WTC11 (cell line): ENCODE results near the gene NME5. TPM values are rescaled to one million over a fixed set of nuclear protein-coding genes. Genes with fewer than 3 reads are reported as not detected.

Source experiments
- ATAC-seq: fragments of 200-7000 bp; cut with Tn5 transposase; 2 replicates; pipeline ENCODE4 v1.10.0; 2021; ENCODE audit warnings: mild to moderate bottlenecking, moderate library complexity
- CTCF ChIA-PET: fragments of 300-600 bp; sonication (Branson Sonifier 250); formaldehyde crosslinking; loops from one replicate; lab custom pipeline; 2021; ENCODE audit warnings: antibody characterized with exemption; lab: Charles Lee
- POLR2A ChIA-PET: fragments of 350-600 bp; sonication (Branson Sonifier 250); formaldehyde crosslinking; loops from one replicate; lab custom pipeline; 2021; ENCODE audit warnings: antibody characterized with exemption; lab: Charles Lee
- DNase-seq: peaks from one replicate; pipeline ENCODE4 v3.0.0; 2021; ENCODE audit warnings: low spot score
- H3K27ac Mint-ChIP-seq: 2 replicates; pipeline ENCODE4 v1.8.0; 2021; ENCODE audit warnings: mixed read lengths
- H3K27me3 Mint-ChIP-seq: 2 replicates; pipeline ENCODE4 v1.8.0; 2021; ENCODE audit warnings: low read depth, mild to moderate bottlenecking, moderate library complexity, mixed read lengths
- H3K36me3 Mint-ChIP-seq: 2 replicates; pipeline ENCODE4 v1.8.0; 2021; ENCODE audit warnings: mixed read lengths
- H3K4me1 Mint-ChIP-seq: 2 replicates; pipeline ENCODE4 v1.8.0; 2022; ENCODE audit warnings: mixed read lengths
- H3K4me3 Mint-ChIP-seq: 2 replicates; pipeline ENCODE4 v1.8.0; 2021; ENCODE audit warnings: mild to moderate bottlenecking, moderate library complexity, mixed read lengths
- H3K9me3 Mint-ChIP-seq: 2 replicates; pipeline ENCODE4 v1.8.0; 2021; ENCODE audit warnings: mixed read lengths
- ATF3 ChIP-seq: sonication (generic); formaldehyde crosslinking; conservative IDR thresholded peaks from 2 replicates; pipeline ENCODE4 v1.8.1; 2022; ENCODE audit warnings: mild to moderate bottlenecking, missing genetic modification reagents
- CDX4 ChIP-seq: fragments of 250-450 bp; sonication (Bioruptor Pico); IDR thresholded peaks from 2 replicates; pipeline ENCODE4 v1.9.0; 2021; ENCODE audit warnings: moderate library complexity, mild to moderate bottlenecking, inconsistent platforms, borderline replicate concordance
- E2F4 ChIP-seq: sonication (generic); formaldehyde crosslinking; IDR thresholded peaks from 2 replicates; pipeline ENCODE4 v1.8.1; 2022; ENCODE audit warnings: low read depth, mild to moderate bottlenecking, moderate library complexity, missing genetic modification reagents, borderline replicate concordance
- EMX1 ChIP-seq: fragments of 250-450 bp; sonication (Bioruptor Pico); IDR thresholded peaks from 2 replicates; pipeline ENCODE4 v1.8.0; 2021; ENCODE audit warnings: mild to moderate bottlenecking
- IRF2 ChIP-seq: sonication (generic); formaldehyde crosslinking; IDR thresholded peaks from 2 replicates; pipeline ENCODE4 v1.8.0; 2022; ENCODE audit warnings: low read depth, missing genetic modification reagents, borderline replicate concordance
- MAX ChIP-seq: sonication (generic); formaldehyde crosslinking; IDR thresholded peaks from 2 replicates; pipeline ENCODE4 v1.8.0; 2022; ENCODE audit warnings: mild to moderate bottlenecking, missing genetic modification reagents
- TCF7 ChIP-seq: sonication (generic); formaldehyde crosslinking; IDR thresholded peaks from 2 replicates; pipeline ENCODE4 v1.8.0; 2022; ENCODE audit warnings: mild to moderate bottlenecking, low read depth, missing genetic modification reagents, moderate library complexity
- USF1 ChIP-seq: sonication (generic); formaldehyde crosslinking; IDR thresholded peaks from 2 replicates; pipeline ENCODE4 v1.8.0; 2022; ENCODE audit warnings: mild to moderate bottlenecking, missing genetic modification reagents
- ZNF121 ChIP-seq: sonication (generic); formaldehyde crosslinking; IDR thresholded peaks from 2 replicates; pipeline ENCODE4 v1.8.0; 2023; ENCODE audit warnings: missing genetic modification reagents
- ZNF317 ChIP-seq: sonication (generic); formaldehyde crosslinking; IDR thresholded peaks from 2 replicates; pipeline ENCODE4 v1.8.1; 2023; ENCODE audit warnings: low read depth, mild to moderate bottlenecking, moderate library complexity, missing genetic modification reagents, borderline replicate concordance
- ZNF416 ChIP-seq: fragments of 250-450 bp; sonication (Bioruptor Pico); IDR thresholded peaks from 2 replicates; pipeline ENCODE4 v1.9.0; 2021; ENCODE audit warnings: mild to moderate bottlenecking, inconsistent platforms
- ZNF425 ChIP-seq: fragments of 250-450 bp; sonication (Bioruptor Pico); conservative IDR thresholded peaks from 2 replicates; pipeline ENCODE4 v1.9.0; 2021; ENCODE audit warnings: mild to moderate bottlenecking
- ZNF532 ChIP-seq: fragments of 250-450 bp; sonication (Bioruptor Pico); IDR thresholded peaks from 2 replicates; pipeline ENCODE4 v1.9.0; 2021; ENCODE audit warnings: mild to moderate bottlenecking, borderline replicate concordance
- total RNA-seq: library from RNA; stranded (reverse); gene quantifications from 3 replicates; pipeline ENCODE4 v1.2.3, GENCODE V29; 2021

NME5 gene
- total RNA-seq, 1 experiment from 2014 or later = 0.74 TPM

GRCh38 chr5:138129347-138129746 lies 9.9 kb downstream of the NME5 start:
- no peak for DNase-seq
- Mint-ChIP-seq H3K9me3 (no peaks in the 10 kb centered on the region), H3K27me3 (no peaks in the 10 kb centered on the region), H3K4me3 (no peak overlapping the region), H3K36me3 (no peaks in the 10 kb centered on the region), H3K27ac (no peak overlapping the region), H3K4me1 (0 out of 2 replicates have a peak, but pooled peaks cover 2% of the 10 kb centered on the region)
- ChIA-PET CTCF (interaction anchor here (0.6 to 2.7 kb wide), 4 partner anchors 47 to 93 kb away, joined by 3 to 14 read pairs (median 5); no protein-coding TSS in a partner anchor), POLR2A (no interaction called here)
- no peak for TF ChIP-seq MAX
- no peak for TF ChIP-seq ZNF425
- ATAC-seq = no peak

- CTCF ChIA-PET = interaction anchor here (0.5 to 2.7 kb wide), 2 partner anchors 46 to 143 kb away, joined by 4 to 14 read pairs; no protein-coding TSS in a partner anchor
- TF ChIP-seq ATF3 (CRISPR knock-in tag) = no peak
- no peak for TF ChIP-seq ZNF317 (CRISPR knock-in tag)
- no peak for TF ChIP-seq CDX4 (CRISPR knock-in tag)
- TF ChIP-seq IRF2 (CRISPR knock-in tag) = no peak
- TF ChIP-seq TCF7 (CRISPR knock-in tag) = no peak
- no peak for TF ChIP-seq ZNF121 (CRISPR knock-in tag)
- TF ChIP-seq ZNF416 (CRISPR knock-in tag) = no peak
- no peak for TF ChIP-seq USF1 (CRISPR knock-in tag)
- no peak for TF ChIP-seq ZNF532 (CRISPR knock-in tag)
- no peak for TF ChIP-seq EMX1
- TF ChIP-seq E2F4 = no peak
- DNase-seq (no peak), ATAC-seq (no peak)
- H3K36me3 Mint-ChIP-seq = no peaks in the 10 kb centered on the region
- H3K27ac Mint-ChIP-seq = no peak overlapping the region
- 0 out of 2 replicates have a peak, but pooled peaks cover 2% of the 10 kb centered on the region for H3K4me1 Mint-ChIP-seq
- H3K4me3 Mint-ChIP-seq = no peak overlapping the region
- H3K9me3 Mint-ChIP-seq = no peaks in the 10 kb centered on the region
- no peaks in the 10 kb centered on the region for H3K27me3 Mint-ChIP-seq
- POLR2A ChIA-PET = no interaction called here
Observed at GRCh38 chr5:138128334-138128733, 10.9 kb downstream of the NME5 start.
